Activated CD8-positive, alpha-beta memory T cell treated with anti-CD3 and anti-CD28 coated beads, Interleukin-2, amount 50 U/mL, for 4 hours (primary cell): ENCODE measurements around the gene RLN1.
A peak's percentile ranks its signal among the peaks of the same experiment; 100 is the strongest.
"Not testable (repeated sequence)": the region's sequence is repeated elsewhere in the genome, so short reads cannot be mapped to it uniquely, and the experiment has no call there.

Experiments
- DNase-seq: peaks from one replicate; pipeline ENCODE4 v3.0.0-alpha.2; 2020

The RLN1 gene, protein sequence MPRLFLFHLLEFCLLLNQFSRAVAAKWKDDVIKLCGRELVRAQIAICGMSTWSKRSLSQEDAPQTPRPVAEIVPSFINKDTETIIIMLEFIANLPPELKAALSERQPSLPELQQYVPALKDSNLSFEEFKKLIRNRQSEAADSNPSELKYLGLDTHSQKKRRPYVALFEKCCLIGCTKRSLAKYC

DNA sequence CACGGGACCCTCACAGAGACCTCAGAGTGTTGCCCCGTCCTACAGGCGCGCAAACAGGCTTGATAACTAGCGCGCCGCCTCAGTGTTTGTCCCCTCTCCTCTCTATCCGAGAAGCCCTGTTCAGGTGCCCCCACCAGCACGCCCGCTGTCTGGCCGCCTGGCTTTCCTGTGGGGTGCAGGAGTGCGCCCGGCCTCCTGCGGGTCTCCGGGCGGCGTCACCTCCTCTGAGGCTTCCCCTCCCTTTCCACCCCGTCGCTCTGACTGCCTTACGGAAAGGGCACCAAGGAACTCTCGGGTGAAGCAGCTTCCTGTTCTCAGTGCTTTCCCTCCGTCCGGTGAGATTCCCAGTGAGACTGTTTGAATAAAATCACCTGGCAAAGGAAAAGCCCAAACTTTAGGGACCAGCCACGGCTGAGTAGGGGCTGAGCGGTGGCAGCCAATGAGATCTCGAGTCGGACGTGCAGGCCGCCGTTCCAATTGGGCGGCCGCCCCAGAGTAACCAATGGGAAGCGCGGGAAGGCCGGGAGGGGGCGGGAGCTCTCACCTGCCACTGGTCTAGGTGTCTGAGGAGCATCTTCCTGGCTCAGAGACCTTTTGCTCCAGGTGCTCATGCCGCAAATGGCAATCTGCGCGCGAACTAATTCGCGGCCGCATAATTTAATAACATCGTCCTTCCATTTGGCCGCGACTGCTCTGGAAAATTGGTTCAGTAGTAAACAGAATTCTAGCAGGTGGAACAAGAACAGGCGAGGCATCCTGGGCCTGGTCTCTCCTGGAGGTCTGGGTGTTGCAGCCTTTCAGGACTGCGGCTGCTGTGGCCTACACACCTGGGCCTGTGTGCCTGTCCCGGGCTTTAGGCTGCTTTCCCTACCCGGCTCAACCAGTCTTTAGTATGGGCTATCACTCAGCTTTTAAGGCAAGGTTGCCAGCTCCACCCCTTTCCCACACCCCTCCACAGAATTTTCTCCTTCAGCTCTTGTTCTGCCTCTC is at the start of gene RLN1:
Gene RLN1 (minus strand): TSS at position 885 of the 990 bp plus-strand sequence. CDS start 130 bp downstream, at position 755.
- DNase-seq = not testable (repeated sequence)

DNA sequence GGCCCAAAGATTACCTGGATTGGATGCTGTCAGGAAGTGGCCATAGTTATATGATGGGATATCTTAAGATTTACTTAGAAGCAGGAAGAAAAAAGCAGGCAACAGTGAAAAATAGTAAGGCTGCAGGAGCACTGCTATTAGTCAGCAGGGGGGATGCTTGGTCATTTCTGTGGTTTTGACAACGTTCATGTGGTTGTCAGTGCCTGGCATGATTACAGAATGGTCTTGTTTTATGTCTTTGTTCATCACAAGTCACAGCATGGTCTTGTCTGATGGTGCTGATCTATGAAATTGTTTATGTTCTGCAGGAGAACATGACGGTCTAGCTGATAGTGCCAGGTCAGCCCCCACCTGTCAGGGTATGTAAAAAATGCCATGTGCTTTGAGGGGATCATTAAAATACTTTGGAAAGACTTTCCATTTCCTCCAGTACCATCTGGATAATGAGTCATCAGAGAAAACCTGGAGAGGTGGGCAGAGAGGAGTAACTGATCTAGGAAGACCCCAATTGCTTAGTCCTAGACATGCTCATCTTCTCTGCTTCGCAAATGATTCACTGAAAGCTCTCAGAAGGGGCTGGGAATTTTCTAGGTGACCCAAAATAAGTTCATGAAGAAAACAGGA is 49.5 kb upstream of the RLN1 start:
- no peak for DNase-seq

DNA sequence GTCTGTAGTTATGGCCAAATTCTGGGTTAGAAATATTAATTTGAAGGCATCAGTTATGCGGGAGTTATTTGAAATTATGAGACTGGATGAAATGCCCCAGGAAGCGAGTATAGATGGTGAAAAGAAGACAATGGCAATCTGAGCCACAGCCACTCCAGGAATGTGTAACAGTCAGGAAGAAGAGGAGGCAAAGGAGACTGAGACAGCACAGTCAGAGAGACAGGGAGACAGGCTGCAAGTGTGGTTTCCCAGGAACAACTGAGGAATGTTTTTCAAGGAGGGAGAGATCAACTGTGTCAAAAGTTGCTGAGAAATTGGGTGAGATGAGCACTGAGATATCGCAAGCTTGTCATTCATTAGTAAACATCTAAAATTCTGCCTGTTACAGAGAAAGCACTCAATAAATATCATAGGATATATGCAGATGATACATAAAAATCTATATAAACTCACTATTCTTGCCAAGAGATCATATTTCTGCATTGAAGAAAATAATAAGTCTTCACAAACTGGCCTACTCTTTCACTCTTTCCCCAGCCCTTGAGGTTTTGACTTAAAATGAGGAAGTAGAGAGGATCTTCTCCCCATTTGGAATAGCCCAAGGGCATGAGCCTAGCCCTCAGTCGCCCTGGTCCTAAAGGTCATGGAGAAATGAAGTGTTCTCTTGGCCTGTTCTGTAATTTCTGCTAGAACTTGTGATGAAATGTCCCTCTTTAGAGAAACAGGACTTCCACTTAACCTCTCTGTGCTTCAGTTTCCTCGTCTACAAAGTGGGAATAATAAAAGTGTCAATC is 48.5 kb upstream of the RLN1 start:
- DNase-seq = no peak

GRCh38 chr9:5384436-5384835 is 44.8 kb upstream of the RLN1 start:
- DNase-seq = no peak

DNA sequence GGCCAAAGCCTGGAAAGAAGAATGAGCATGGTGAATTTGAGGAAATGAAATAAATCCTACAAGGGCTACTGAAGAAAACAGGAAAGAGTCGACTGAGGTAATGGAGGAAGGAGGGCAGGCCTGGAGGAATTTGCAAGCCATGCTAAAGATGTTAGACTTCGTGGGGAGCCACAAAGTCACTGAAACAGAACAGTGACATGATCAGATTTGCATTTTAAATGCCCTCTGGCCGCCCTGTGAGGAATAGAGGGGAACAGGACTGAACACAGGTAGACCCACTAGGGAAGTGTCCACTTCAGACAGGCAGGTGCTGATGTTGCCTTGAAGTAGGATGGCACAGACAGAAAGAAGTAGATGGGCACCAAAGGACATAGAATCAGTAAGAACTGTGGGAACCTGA is 42.8 kb upstream of the RLN1 start:
- DNase-seq = no peak

DNA sequence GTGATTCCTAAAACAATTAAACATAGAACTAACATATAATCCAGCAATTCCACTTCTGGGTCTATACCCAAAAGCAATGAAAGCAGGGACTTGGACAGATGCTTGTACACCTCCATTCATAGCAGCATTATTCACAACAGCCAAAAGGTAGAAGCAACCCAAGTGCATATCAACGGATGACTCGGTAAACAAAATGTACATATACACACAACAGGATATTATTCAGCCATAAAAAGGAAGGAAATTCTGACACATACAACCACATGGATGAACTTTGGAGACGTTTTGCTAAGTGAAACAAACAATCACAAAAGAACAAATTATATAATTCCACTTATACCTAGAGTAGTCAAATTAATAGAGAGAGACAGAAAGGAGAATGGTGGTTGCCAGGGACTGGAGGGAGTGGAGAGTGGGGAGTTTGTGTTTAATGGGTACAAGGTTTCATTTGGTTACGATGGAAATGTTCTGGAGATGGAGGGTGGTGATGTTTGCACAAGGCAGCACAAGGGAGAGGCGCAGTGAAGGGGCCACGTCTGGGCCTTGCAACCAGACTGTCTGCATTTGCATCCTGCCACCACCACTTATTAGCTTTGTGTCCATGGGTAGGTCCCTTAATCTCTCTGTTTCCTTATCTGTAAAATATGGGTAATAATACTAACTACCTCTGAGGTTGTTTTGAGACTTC is 36.3 kb upstream of the RLN1 start:
- DNase-seq = no peak

GRCh38 chr9:5375091-5375490 is 35.4 kb upstream of the RLN1 start:
- no peak for DNase-seq

GRCh38 chr9:5364294-5365024 is 24.8 kb upstream of the RLN1 start:
- no peak for DNase-seq

DNA sequence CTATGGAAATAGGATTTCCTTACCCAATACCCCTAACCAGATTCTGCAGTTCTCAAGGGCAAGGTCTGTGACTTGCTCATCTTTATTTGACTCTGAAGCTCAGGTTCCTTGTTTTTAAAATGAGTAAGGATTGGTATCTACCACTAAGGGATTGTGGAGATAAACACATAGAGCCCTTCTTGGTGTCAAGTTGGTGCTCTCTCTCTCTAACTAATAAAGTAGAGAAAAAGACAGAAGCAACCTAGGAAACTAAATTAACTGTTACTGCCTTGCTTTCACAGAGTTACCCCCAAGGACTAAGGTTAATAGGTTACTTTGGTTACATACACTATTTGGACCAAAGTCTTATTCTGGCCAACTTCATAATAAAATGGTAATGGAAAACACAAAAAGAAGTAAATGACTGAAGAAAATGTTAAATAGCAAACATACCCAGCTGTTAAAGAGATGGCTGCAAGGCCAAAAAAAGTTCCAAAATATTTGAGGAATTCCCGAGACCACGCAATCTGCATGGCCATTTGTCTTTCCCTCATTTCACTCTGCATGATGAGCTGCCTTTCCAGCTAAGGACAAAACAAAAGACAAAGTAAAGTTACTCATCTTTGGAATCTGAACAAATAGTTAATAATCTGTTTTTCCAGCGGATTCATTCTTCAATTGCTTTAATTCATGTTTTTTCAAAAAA is 21.8 kb upstream of the RLN1 start:
- DNase-seq = no peak

DNA sequence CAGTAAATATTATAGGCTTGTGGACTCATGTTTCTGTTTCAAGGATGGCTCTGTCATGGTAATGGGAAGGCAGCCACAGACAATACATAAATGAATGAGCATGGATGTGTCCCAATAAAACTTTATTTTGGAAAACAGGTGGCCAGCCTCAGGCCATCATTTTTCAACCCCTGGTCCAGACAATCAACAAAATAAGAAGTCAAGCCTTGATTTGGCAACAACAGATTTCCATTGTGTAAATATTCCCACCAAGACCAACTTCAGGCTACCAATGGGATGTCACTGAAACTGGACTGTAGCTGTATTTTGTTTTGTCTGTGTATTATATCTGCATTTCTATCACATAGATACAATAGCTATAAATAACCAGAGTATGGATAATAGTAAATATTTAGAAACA is 20.7 kb upstream of the RLN1 start:
- no peak for DNase-seq

DNA sequence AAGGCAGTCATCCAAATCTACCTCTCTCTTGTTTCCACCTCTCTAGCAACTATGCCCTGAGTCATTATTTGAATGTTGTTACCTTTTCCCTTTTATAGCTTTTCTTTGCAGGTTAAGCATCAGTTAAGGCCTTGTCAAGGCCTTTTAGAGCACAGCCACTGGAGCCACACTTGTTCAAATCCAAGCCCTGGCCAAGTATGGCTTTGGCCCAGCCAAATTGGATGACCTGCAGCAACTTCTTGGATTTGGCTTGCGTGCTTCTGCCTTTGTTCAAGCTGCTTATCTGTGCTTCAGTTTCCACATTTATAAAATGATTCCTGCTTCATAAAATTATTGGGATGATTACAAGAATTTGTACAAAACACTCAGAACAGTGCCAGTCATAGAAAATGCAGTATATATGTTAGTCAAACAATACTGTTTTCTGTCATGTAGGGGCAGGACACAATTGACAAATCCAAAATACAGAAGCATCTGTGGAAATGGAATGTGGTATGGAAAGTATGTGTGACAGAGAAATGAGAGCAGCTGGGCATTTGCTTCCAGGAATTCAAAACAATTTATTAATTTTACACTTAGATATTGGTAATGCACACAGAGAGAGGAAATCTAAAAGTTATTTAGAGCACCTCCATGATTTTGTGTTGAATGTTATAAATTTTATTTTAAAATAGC is 17.9 kb upstream of the RLN1 start:
- no peak for DNase-seq

GRCh38 chr9:5355817-5356216 is 16.1 kb upstream of the RLN1 start:
- DNase-seq = no peak

- no peak for DNase-seq
Measured at GRCh38 chr9:5355226-5355625, 15.6 kb upstream of the RLN1 start.

- no peak for DNase-seq
Measured at GRCh38 chr9:5354184-5354583, 14.5 kb upstream of the RLN1 start.

DNA sequence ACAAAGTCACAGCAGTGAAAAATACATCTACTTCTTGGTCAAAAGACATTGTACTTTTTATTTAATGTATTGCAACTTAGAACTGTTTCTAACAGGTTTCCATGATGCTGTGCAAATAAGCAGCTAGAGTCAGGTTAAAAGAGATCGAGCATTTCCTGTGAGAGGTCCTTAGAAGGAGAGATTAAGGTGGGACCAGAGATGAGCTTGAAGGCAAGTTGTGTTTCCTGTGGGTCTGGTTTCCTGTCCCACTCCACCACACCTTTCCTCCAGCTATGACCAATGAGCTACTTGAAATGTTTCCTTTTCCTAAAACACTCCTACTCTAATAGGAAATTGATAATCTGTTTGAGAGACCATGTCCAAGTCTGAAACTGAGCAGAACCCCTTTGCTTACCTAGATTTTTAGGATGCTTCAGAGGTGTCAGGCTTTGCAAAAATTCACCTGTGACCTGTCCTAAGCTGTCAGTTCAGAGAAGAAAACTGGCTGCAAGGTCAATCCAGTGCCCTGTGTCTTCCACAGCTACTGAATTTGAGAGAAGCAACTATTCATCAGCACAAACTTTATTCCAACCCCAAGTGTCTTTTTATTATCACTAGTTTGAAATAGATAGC is 13.1 kb upstream of the RLN1 start:
- no peak for DNase-seq

DNA sequence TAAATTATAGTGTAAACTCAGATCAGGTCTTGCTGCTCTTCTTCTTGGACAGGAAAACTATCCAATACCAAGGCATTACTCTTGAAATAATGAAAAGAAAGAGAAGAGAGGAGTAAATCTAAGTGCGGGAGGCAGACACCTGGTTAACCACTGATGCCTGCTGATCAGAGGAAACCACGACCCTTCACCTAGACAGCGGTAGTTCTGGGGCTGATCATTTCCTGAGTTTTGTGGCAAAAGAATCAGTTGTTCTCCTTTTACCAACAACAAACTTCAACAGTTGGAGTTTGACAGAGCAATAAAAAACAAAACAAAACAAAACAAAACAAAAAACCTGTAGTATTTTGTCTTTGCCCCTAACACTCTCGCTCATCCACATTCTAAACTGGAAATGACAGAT is 3.0 kb downstream of the RLN1 start:
- peak; percentile 18 for DNase-seq

DNA sequence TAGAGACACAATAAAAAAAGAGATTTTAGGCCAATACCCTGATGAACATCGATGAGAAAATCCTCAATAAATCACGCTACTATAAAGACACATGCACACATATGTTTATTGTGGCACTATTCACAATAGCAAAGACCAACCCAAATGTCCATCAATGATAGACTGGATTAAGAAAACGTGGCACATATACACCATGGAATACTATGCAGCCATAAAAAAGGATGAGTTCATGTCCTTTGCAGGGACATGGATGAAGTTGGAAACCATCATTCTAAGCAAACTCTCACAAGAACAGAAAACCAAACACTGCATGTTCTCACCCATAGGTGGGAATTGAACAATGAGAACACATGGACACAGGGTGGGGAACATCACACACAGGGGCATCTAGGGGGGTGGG is 8.4 kb downstream of the RLN1 start:
- DNase-seq = not testable (repeated sequence)

DNA sequence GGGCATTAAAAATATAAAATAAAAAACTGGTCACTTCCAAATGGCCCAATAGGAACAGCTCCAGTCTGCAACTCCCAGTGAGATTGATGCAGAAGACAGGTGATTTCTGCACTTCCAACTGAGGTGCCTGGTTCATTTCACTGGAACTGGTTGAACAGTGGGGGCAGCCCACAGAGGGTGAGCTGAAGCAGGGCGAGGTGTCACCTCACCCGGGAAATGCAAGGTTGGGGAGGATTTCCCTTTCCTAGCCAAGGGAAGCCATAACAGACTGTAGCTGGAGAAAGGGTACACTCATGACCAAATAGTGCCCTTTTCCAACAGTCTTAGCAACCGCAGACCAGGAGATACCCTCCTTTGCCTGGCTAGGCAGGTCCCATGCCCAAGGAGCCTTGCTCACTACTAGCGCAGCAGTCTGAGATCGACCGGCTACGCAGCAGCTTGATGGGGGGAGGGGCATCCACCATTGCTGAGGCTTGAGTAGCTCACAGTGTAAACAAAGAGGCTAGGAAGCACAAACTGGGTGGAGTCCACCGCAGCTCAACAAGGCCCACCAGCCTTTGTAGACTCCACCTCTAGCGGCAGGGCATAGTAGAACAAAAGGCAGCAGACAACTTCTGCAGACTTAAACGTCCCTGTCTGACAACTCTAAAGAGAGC is 12.7 kb downstream of the RLN1 start:
- DNase-seq = peak; percentile 19

DNA sequence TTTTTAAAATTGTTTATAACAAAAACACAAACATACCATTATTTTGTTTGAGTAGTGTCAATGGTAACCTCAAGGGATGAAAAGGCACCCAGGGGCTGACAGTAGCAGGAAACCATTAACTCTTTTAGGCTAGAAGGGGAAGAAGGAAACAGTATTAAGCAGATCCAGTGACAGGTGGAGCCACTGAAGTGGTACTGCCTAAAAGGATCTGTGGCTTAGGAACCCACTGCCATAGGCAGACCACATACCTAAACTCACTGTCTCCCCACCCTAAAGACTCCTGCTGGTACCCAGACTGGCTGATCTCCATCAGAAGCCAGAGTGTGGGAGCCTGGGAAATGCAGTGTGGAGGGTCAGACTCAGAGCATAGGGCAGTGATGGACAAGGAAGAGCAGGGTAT is 13.5 kb downstream of the RLN1 start:
- DNase-seq = no peak
